Activated CD4-positive, alpha-beta T cell treated with anti-CD3 and anti-CD28 coated beads, Interleukin-2, amount 50 U/mL, for 1 hour (primary cell): ENCODE measurements around the gene QSER1.
"Not testable (repeated sequence)": the region's sequence is repeated elsewhere in the genome, so short reads cannot be mapped to it uniquely, and the experiment has no call there.

Experiments used
- DNase-seq: peaks from one replicate; pipeline ENCODE4 v3.0.0-alpha.2; 2020

The QSER1 gene

DNA sequence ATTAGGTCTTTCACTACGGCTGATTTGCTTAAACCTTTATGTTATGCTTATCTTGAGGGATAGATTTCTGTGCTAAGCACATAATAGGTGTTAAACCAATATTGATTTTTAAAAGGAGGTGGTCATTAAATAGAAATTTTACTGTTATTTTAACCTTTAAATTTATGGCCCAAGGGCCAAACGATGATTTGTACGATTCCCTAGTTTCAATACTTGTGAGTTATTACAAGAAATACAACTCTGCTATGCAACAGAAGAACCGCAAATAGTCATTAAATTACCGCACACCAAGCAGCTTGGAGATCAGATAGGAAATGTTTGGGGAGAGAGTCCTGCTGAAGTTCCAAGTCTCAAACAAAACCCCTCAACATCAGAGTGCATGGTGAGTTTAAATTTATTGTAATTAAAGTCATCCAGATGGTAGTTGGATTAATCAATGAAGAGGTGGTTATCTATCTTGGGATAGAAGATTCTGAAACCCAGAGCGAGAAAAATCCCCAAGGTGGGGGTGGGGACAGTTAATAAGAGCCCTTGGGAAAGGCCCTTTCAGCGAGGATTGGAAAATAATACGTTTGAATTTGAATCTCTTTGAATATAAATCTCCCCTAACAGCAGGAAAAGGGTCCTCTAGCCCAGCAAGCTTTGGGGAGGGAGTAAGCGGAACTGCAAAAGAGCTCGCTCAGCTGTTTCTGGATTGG, 805 bp upstream of the QSER1 start:
- DNase-seq = no peak

DNA sequence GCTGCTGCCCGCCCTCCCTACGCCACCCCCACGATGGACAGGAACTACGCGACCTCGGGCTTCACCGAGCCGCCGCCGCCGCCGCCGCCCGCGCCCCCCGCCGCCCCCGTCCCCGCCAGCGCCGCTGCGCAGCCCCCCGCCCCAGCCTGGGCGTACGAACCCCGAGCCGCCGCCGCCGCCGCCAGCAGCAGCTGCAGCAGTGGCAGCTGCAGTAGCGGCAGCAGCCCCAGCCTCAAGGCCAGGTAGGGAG, 407 bp downstream of the QSER1 start:
- DNase-seq = no peak

DNA sequence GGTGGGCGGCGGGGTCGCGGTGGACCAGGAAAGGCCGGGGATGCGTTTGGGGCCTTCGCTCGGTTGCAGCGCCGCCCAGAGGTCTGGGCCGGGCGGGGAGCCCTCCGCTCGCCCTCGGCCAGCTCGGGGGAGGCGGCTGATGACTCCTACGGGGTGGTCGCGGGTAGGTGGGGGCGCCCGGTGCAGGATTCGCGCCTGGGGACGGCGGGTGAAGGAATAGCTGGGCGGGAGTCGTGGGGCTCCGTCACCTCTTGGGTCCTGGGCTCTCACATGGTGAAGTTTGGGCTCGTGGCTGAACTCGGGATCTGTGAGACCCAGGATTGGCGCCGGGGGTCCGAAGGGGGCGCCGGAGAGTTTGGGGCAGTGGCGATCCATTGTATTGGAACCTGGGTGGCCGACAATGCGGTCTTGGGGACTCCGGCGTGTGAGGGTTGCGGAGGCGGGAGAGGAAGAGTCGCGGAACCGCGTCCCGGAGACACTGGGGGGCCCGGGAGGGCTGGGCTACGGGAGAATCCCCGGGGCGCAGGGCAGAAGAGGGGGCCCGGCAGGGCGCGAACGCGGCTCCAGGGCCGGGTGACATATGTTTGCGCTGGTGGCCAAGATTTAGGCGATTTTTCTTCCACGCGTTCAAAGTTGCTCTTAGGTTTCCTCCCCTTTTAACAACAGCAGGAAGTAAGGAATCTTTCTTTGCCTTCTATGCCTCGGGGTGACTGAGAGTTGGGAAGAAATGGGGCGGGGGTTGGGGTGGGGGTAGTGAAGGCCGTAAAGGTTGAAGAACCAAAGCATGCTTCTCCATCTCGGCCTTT, 935 bp downstream of the QSER1 start:
- DNase-seq = peak; percentile 51

GRCh38 chr11:32894149-32894827, 1.7 kb downstream of the QSER1 start:
- no peak for DNase-seq

GRCh38 chr11:32894921-32895320, 2.3 kb downstream of the QSER1 start:
- DNase-seq = no peak

GRCh38 chr11:32895471-32895870, 2.9 kb downstream of the QSER1 start:
- DNase-seq = no peak

GRCh38 chr11:32897103-32897502, 4.5 kb downstream of the QSER1 start:
- no peak for DNase-seq

DNA sequence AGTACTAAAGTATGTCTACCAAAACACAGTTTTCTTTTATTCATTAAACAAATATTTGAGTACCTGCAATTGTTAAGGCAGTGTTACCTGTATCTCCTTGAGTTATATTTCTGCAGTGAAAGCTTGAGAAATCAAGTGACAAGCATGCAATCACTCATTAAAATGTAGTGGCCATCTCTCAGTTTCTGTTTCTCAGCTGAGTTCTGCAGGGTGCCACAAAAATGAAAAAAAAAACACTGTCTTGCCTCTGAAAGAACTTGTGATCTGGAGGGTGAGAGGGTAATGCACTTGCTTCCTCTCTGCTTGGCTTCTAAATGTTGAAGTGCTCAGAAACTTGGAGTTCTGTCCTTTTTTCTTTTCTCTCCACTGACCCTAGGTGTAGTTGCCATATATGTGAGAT, 6.8 kb downstream of the QSER1 start:
- no peak for DNase-seq

- no peak for DNase-seq
Measured at GRCh38 chr11:32902089-32902665, 9.6 kb downstream of the QSER1 start.

- DNase-seq = no peak
Measured at GRCh38 chr11:32905028-32905667, 12.5 kb downstream of the QSER1 start.

DNA sequence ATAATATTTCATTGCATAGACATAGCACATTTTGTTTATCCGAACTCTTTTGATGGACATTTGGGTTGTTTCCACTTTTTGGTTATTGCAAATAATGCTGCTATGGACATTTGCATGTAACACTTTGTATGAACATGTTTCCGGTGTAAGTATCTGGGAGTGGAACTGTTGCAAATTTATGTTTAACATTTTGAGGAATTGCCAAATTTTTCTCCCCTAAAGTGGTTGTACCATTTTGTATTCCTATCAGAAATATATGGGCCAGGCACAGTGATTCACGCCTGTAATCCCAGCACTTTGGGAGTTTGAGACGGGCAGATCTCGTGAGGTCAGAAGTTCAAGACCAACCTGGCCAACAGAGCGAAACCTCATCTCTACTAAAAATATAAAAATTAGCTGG, 16.0 kb downstream of the QSER1 start:
- DNase-seq = no peak

DNA sequence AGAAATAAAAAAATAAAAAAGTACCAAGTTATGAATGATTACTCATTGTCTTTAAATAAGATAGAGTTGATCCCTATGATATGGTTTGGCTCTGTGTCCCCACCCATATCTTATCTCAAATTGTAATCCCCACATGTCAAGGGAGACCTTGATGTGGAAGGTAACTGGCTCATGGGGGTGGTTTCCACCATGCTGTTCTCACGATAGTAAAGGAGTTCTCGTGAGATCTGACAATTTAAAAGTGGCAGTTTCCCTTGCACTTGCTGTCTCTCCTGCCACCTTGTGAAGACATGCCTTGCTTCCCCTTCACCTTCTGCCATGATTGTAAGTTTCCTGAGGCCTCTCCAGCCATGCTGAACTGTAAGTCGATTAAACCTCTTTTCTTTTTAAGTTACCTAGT, 18.8 kb downstream of the QSER1 start:
- DNase-seq = no peak

DNA sequence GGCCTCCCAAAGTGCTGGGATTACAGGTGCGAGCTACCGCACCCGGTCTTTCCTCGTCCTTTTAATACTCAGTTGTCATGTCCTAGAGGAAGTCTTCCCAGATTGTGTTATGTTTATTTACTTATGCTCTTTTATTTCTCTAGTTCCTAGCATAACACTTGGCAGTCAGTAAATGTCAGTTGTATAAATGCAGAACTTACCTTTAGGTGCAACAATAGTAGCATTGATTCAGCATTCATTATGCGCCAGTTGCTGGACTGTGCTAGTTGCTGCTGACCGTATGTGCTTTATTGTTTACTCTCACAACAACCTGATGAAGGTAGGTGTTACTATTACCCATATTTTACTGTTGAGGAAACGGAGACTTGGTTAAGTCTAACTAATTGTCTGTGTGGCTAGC, 20.8 kb downstream of the QSER1 start:
- no peak for DNase-seq

DNA sequence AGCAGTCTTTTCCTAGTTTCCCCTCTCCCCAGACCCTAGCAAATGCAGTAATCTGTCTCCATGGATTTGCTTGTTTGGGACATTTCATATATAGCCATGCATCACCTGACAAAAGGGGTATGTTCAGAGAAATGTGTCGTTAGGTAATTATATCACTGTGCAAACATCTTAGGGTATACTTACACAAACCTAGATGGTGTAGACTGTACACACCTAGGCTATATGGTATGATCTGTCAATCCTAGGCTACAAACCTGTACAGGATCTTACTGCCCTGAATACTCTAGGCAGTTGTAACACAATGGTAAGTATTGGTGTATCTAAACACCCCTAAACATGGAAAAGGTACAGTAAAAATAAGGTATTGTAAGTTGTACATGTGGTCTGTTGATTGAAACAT, 23.8 kb downstream of the QSER1 start:
- no peak for DNase-seq

GRCh38 chr11:32916994-32917393, 24.4 kb downstream of the QSER1 start:
- no peak for DNase-seq

DNA sequence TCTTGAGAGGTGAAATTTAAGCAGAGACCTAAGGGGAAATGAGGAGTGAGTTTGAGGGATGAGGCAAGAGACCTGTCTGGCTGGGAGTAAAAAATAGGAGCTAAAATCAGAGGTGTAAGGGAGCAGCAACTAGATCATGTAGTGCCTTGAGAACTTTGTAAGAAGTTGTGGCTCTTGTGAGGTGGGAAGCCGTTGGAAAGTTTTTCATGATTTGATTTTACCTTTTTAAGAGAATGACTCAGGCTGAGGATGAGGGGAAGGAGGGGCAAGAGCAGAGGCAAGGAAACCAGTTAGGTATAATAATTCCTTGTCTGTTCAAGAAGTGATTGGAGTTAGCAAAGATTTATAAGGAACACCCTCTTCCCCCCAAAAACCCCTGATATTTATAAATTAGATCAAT, 25.8 kb downstream of the QSER1 start:
- DNase-seq = no peak

DNA sequence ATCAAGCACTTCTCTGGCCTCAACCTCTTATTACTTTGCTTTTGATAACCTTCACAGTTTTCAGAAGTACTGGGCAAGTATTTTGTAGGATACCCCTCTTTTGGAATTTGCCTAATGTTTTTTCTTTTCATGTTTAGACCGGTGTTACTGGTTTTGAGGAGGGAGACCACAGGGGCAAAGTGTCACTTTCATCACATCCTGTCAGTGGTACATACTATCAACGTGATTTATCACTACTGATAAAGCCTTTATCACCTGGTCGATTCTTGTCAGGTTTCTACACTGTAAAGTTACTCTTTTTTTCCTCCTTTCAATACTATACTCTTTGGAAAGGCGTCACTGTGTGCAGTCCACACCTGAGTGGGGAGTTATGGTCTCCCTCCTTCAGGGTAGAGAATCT, 26.7 kb downstream of the QSER1 start:
- no peak for DNase-seq

GRCh38 chr11:32920570-32920969, 28.0 kb downstream of the QSER1 start:
- no peak for DNase-seq

- DNase-seq = no peak
Measured at GRCh38 chr11:32921204-32921603, 28.6 kb downstream of the QSER1 start.

DNA sequence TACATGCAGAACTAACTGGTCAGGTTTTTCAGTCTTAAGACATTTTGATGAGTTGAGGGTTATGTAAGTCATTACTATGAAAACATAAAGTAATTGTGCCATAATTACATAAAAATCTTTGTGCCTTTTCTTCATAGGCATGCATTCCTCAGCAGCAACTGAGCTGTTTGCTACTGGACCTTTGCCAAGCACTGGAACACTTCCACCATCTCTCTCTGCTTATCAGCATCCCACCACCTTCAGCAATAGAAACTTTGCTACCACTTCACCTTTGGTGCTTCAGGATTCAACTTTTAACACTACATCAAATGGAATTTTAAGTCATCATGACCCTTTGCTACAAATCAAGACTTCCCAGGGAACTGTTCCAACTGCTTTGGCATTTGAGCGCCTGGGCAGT, 39.0 kb downstream of the QSER1 start:
- DNase-seq = no peak

GRCh38 chr11:32932196-32932595, 39.6 kb downstream of the QSER1 start:
- no peak for DNase-seq

DNA sequence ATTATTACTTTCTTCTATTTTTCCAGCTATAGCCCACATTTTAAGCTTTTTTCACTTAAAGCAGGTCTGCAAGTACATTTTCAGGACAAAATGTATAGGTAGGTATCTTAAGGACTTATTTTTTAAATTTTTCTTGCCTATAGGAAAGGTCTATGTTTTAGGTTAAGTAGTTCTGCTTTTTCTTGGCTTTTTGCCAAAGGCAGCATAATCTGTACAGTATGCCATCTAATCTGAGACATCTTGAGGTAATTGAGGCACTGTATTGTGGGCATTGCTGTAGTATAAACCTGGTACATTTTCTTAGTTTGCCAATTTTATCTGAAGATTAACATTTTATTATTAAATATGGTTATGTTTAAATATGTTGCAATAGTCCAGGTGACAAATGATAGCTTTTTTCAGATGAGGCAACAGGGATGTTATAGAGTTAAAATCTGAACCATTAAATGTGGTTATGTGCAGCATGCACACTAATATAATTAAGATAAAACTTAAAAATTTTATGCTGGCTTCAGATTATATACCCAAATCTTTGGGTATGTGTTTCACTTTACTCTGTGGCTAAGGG, 42.9 kb downstream of the QSER1 start:
- no peak for DNase-seq

- DNase-seq = not testable (repeated sequence)
Measured at GRCh38 chr11:32936178-32936577, 43.6 kb downstream of the QSER1 start.
